Measurements from ENCODE around the gene TRIM37. TPM values are rescaled to one million over a fixed set of nuclear protein-coding genes. Genes with fewer than 3 reads are reported as not detected.

The TRIM37 gene
- 19.1 TPM for total RNA-seq
- 9.7 TPM for polyA plus RNA-seq (ENCODE audit: insufficient read depth, low read depth, low replicate concordance)
- long read RNA-seq, donor 1, full-length matches to known transcripts: 2 of 2 reads
- long read RNA-seq, donor 1, partial matches to known transcripts: 0 of 2 reads
- long read RNA-seq, donor 1, other reads (novel, unspliced or antisense): 0 of 2 reads
- long read RNA-seq, donor 2, full-length matches to known transcripts: 2 of 2 reads
- long read RNA-seq, donor 2, partial matches to known transcripts: 0 of 2 reads
- long read RNA-seq, donor 2, other reads (novel, unspliced or antisense): 0 of 2 reads
- long read RNA-seq, donor 3: 0 reads
- long read RNA-seq, donor 4, partial matches to known transcripts: 0 of 5 reads
- long read RNA-seq, donor 4, other reads (novel, unspliced or antisense): 0 of 5 reads
- long read RNA-seq, donor 5: 0 reads
- long read RNA-seq, donor 6, partial matches to known transcripts: 0 of 3 reads
- long read RNA-seq, donor 6, other reads (novel, unspliced or antisense): 0 of 3 reads
- long read RNA-seq, donor 7, full-length matches to known transcripts: 5 of 8 reads
- long read RNA-seq, donor 7, partial matches to known transcripts: 1 of 8 reads
- long read RNA-seq, donor 7, other reads (novel, unspliced or antisense): 2 of 8 reads
- long read RNA-seq, donor 8, partial matches to known transcripts: 0 of 3 reads
- long read RNA-seq, donor 8, other reads (novel, unspliced or antisense): 0 of 3 reads
- long read RNA-seq, donor 9, partial matches to known transcripts: 0 of 1 reads
- long read RNA-seq, donor 9, other reads (novel, unspliced or antisense): 0 of 1 reads
- long read RNA-seq, donor 10, full-length matches to known transcripts: 2 of 2 reads
- long read RNA-seq, donor 10, partial matches to known transcripts: 0 of 2 reads
- long read RNA-seq, donor 10, other reads (novel, unspliced or antisense): 0 of 2 reads

GRCh38 chr17:59106463-59107305, at the start of gene TRIM37:
Gene TRIM37 (minus strand): TSS chr17:59106880. CDS start chr17:59106461, 419 bp downstream.
- Histone ChIP-seq H3K9ac (ENCODE audit: low read length in 3 of 3) (peak within 1 kb of the TSS; percentile 59 to 67 (median 60)), H3K9me3 (ENCODE audit: control insufficient read depth in 2 of 3, insufficient read depth in 1 of 3, low read length in 3 of 3) (no peaks in the 10 kb centered on the region), H3K27ac (ENCODE audit: low read depth in 2 of 2, low read length in 2 of 2) (peak within 1 kb of the TSS; percentile 71 to 75), H3K36me3 (ENCODE audit: control insufficient read depth in 2 of 3, insufficient read depth in 3 of 3, low read length in 3 of 3) (peaks cover 0 to 3% (median 0%) of the 10 kb centered on the region in 3 donors), H3K4me1 (ENCODE audit: control insufficient read depth in 2 of 3, insufficient read depth in 2 of 3, low read depth in 1 of 3, low read length in 3 of 3) (peaks cover 0 to 3% (median 0%) of the 10 kb centered on the region in 3 donors), H3K27me3 (ENCODE audit: control insufficient read depth, insufficient read depth, low read length) (no peaks in the 10 kb centered on the region), H3K4me3 (ENCODE audit: low read length in 3 of 3) (peak within 1 kb of the TSS; percentile 76 to 91 (median 83))
- FAIRE-seq (no peak), DNase-seq (peak; percentile 99)
- intact Hi-C loops (cut with DNase I): no loop called here
- no peak for TF ChIP-seq CTCF (IDR thresholded peaks at IDR 0.05; ENCODE audit: borderline replicate concordance, extremely low read depth, insufficient read depth)

- DNase-seq (peak; percentile 96 to 100 (median 100)), FAIRE-seq (peak; percentile 99)
- Histone ChIP-seq H3K4me3 (ENCODE audit: low read length in 3 of 3) (peak within 1 kb of the TSS; percentile 84 to 98 (median 92)), H3K27me3 (ENCODE audit: control insufficient read depth, insufficient read depth, low read length) (no peaks in the 10 kb centered on the region), H3K9ac (ENCODE audit: low read length in 3 of 3) (peak within 1 kb of the TSS; percentile 76 to 89 (median 79)), H3K9me3 (ENCODE audit: control insufficient read depth in 2 of 3, insufficient read depth in 1 of 3, low read length in 3 of 3) (no peaks in the 10 kb centered on the region), H3K27ac (ENCODE audit: low read depth in 2 of 2, low read length in 2 of 2) (peak within 1 kb of the TSS; percentile 76 to 85), H3K4me1 (ENCODE audit: control insufficient read depth in 2 of 3, insufficient read depth in 2 of 3, low read depth in 1 of 3, low read length in 3 of 3) (peaks cover 0 to 6% (median 3%) of the 10 kb centered on the region in 3 donors), H3K36me3 (ENCODE audit: control insufficient read depth in 2 of 3, insufficient read depth in 3 of 3, low read length in 3 of 3) (no peaks in the 10 kb centered on the region)
- intact Hi-C loops (cut with DNase I): no loop called here
- TF ChIP-seq CTCF (IDR thresholded peaks at IDR 0.05; ENCODE audit: borderline replicate concordance, extremely low read depth, insufficient read depth): no peak
Measured at GRCh38 chr17:59155439-59156177, 48.9 kb upstream of the TRIM37 start, which contains the start of gene PRR11. Gene PRR11 (plus strand): TSS chr17:59155746. CDS start chr17:59169753, 14,007 bp downstream.
